Neural crest cell (in vitro differentiated cells): ENCODE measurements around the gene SMIM31. TPM values are rescaled to one million over a fixed set of nuclear protein-coding genes. Genes with fewer than 3 reads are reported as not detected.

ENCODE experiments used
- DNase-seq: peaks from one replicate; pipeline ENCODE4 v3.0.0; 2021; ENCODE audit warnings: low read depth, mixed read lengths, low spot score
- H3K27ac Mint-ChIP-seq: one replicate; pipeline ENCODE4 v1.8.0; 2021; ENCODE audit warnings: mild to moderate bottlenecking, mixed read lengths; ENCODE audit not compliant: unreplicated experiment
- H3K27me3 Mint-ChIP-seq: 2 replicates; pipeline ENCODE4 v1.8.0; 2021; ENCODE audit warnings: low read depth, mild to moderate bottlenecking, mixed read lengths
- H3K36me3 Mint-ChIP-seq: 2 replicates; pipeline ENCODE4 v1.8.0; 2021; ENCODE audit warnings: low read depth, mild to moderate bottlenecking, mixed read lengths
- H3K4me1 Mint-ChIP-seq: 2 replicates; pipeline ENCODE4 v1.8.0; 2021; ENCODE audit warnings: mixed read lengths
- H3K4me3 Mint-ChIP-seq: one replicate; pipeline ENCODE4 v1.8.0; 2021; ENCODE audit warnings: mild to moderate bottlenecking, mixed read lengths
- H3K9me3 Mint-ChIP-seq: 2 replicates; pipeline ENCODE4 v1.8.0; 2021; ENCODE audit warnings: mixed read lengths
- CTCF ChIP-seq: fragments of 200-600 bp; sonication (generic); conservative IDR thresholded peaks from 2 replicates; pipeline ENCODE4 v1.5.0; 2021; ENCODE audit warnings: antibody characterized with exemption, mild to moderate bottlenecking
- total RNA-seq: library from RNA; stranded (reverse); gene quantifications from 2 replicates; pipeline ENCODE4 v1.2.1, GENCODE V29; 2021

The SMIM31 gene
- total RNA-seq, 1 donor from 2014 or later, result not detected

GRCh38 chr4:164756686-164757085 is 2.8 kb downstream of the SMIM31 start:
- Mint-ChIP-seq H3K4me1 (no peaks in the 10 kb centered on the region), H3K9me3 (peaks cover 4% of the 10 kb centered on the region), H3K4me3 (no peak overlapping the region), H3K27me3 (no peaks in the 10 kb centered on the region), H3K36me3 (peaks cover 2% of the 10 kb centered on the region), H3K27ac (no peak overlapping the region)
- DNase-seq, result no peak
- TF ChIP-seq CTCF, result no peak

- H3K27ac Mint-ChIP-seq, result no peak overlapping the region
- DNase-seq, result no peak
- no peak overlapping the region for H3K4me3 Mint-ChIP-seq
- H3K36me3 Mint-ChIP-seq, result no peaks in the 10 kb centered on the region
- H3K9me3 Mint-ChIP-seq, result peaks cover 4% of the 10 kb centered on the region
- H3K27me3 Mint-ChIP-seq, result no peaks in the 10 kb centered on the region
- no peak for TF ChIP-seq CTCF
- peaks cover 6% of the 10 kb centered on the region for H3K4me1 Mint-ChIP-seq
Observed at GRCh38 chr4:164761241-164761640, 7.3 kb downstream of the SMIM31 start.

GRCh38 chr4:164761746-164762275 is 7.9 kb downstream of the SMIM31 start:
- no peaks in the 10 kb centered on the region for H3K27me3 Mint-ChIP-seq
- TF ChIP-seq CTCF, result no peak
- H3K4me1 Mint-ChIP-seq, result peaks cover 6% of the 10 kb centered on the region
- no peak overlapping the region for H3K4me3 Mint-ChIP-seq
- no peaks in the 10 kb centered on the region for H3K36me3 Mint-ChIP-seq
- H3K27ac Mint-ChIP-seq, result no peak overlapping the region
- peaks cover 2% of the 10 kb centered on the region for H3K9me3 Mint-ChIP-seq
- no peak for DNase-seq

GRCh38 chr4:164765096-164765495 is 11.2 kb downstream of the SMIM31 start:
- Mint-ChIP-seq H3K36me3 (no peaks in the 10 kb centered on the region), H3K4me1 (peaks cover 6% of the 10 kb centered on the region), H3K4me3 (no peak overlapping the region), H3K27me3 (no peaks in the 10 kb centered on the region), H3K27ac (no peak overlapping the region), H3K9me3 (no peaks in the 10 kb centered on the region)
- TF ChIP-seq CTCF, result no peak
- DNase-seq, result no peak

- Mint-ChIP-seq H3K4me3 (no peak overlapping the region), H3K9me3 (no peaks in the 10 kb centered on the region), H3K4me1 (peaks cover 6% of the 10 kb centered on the region), H3K27ac (peak overlapping the region; percentile 87), H3K36me3 (no peaks in the 10 kb centered on the region), H3K27me3 (no peaks in the 10 kb centered on the region)
- no peak for TF ChIP-seq CTCF
- no peak for DNase-seq
Observed at GRCh38 chr4:164765833-164766232, 11.9 kb downstream of the SMIM31 start.
